Karpas-422 (cell line): ENCODE data around the gene DSCAM. TPM values are rescaled to one million over a fixed set of nuclear protein-coding genes. Genes with fewer than 3 reads are reported as not detected.

Source experiments
- DNase-seq: peaks from one replicate; pipeline ENCODE4 v3.0.0-alpha.2; 2015
- H2AFZ ChIP-seq: fragments of 200-600 bp; sonication (generic); 2 replicates; pipeline ENCODE4 v1.6.1; 2014; ENCODE audit warnings: antibody characterized with exemption, low read length, mixed read lengths
- H3K27ac ChIP-seq: fragments of 200-600 bp; sonication (generic); 2 replicates; pipeline ENCODE4 v1.5.1; 2014; ENCODE audit warnings: mild to moderate bottlenecking, low read length, moderate library complexity
- H3K27me3 ChIP-seq: fragments of 200-600 bp; sonication (generic); 2 replicates; pipeline ENCODE4 v1.6.1; 2014; ENCODE audit warnings: low read length, mixed read lengths
- H3K36me3 ChIP-seq: fragments of 200-600 bp; sonication (generic); 2 replicates; pipeline ENCODE4 v1.6.1; 2014; ENCODE audit warnings: low read length, mixed read lengths; ENCODE audit not compliant: insufficient read depth
- H3K4me1 ChIP-seq: fragments of 200-600 bp; sonication (generic); 2 replicates; pipeline ENCODE4 v1.6.1; 2014; ENCODE audit warnings: mild to moderate bottlenecking, low read length, mixed read lengths
- H3K4me2 ChIP-seq: fragments of 200-600 bp; sonication (generic); 2 replicates; pipeline ENCODE4 v1.6.1; 2014; ENCODE audit warnings: low read length, low read depth, mild to moderate bottlenecking; ENCODE audit not compliant: poor library complexity, severe bottlenecking
- H3K4me3 ChIP-seq: fragments of 200-600 bp; sonication (generic); 2 replicates; pipeline ENCODE4 v1.5.1; 2014; ENCODE audit warnings: mild to moderate bottlenecking, antibody characterized with exemption, low read length, mixed read lengths
- H3K79me2 ChIP-seq: fragments of 200-600 bp; sonication (generic); 2 replicates; pipeline ENCODE4 v1.6.1; 2014; ENCODE audit warnings: mild to moderate bottlenecking, low read length, mixed read lengths
- H3K9ac ChIP-seq: fragments of 200-600 bp; sonication (generic); 2 replicates; pipeline ENCODE4 v1.6.0; 2014; ENCODE audit warnings: low read length
- H3K9me2 ChIP-seq: fragments of 200-600 bp; sonication (generic), shearing (Covaris generic); replicated peaks from 2 replicates; pipeline ENCODE4 v1.6.0; 2014; ENCODE audit warnings: mild to moderate bottlenecking, low read length, moderate library complexity; ENCODE audit not compliant: insufficient read depth
- H3K9me3 ChIP-seq: fragments of 300-700, 200-600 bp; sonication (generic); 2 replicates; pipeline ENCODE4 v1.6.1; 2014; ENCODE audit warnings: low read length, mixed read lengths
- H4K20me1 ChIP-seq: fragments of 200-600 bp; sonication (generic); 2 replicates; pipeline ENCODE4 v1.6.1; 2014; ENCODE audit warnings: mild to moderate bottlenecking, antibody characterized with exemption, low read length, low read depth; ENCODE audit not compliant: insufficient read depth
- total RNA-seq: library from RNA; depleted of rRNA; stranded (reverse); fragments of >200 nt; shearing (Covaris generic); gene quantifications from 2 replicates; pipeline ENCODE4 v1.2.3, GENCODE V29; 2014; ENCODE audit warnings: low replicate concordance

Gene DSCAM
- total RNA-seq, 1 experiment from 2014 or later, result not detected

DNA sequence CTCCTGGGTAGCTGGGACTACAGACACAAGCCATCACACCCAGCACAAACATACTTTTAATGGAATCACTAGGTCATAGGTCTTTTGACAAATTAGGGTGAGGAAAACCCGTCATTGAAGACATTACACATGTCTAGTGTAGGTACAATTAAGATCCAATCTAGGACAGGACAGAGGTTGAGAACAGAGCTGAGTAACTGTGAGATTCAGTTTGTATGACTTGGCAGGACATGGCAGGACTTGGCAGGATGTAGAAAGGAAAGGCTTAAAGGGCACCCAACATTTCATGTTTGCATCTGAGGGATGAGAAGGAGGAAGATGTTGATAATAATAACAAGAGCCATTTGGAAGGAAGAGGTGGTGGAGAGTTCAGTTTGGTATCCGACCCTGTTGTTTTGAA is 496.0 kb downstream of the DSCAM start:
- H3K4me3 ChIP-seq, result no peak overlapping the region
- H3K9me2 ChIP-seq, result no peaks in the 10 kb centered on the region
- DNase-seq, result no peak
- H3K27me3 ChIP-seq, result no peaks in the 10 kb centered on the region
- H4K20me1 ChIP-seq, result no peaks in the 10 kb centered on the region
- H3K36me3 ChIP-seq, result no peaks in the 10 kb centered on the region
- no peak overlapping the region for H3K27ac ChIP-seq
- no peaks in the 10 kb centered on the region for H3K79me2 ChIP-seq
- H3K9ac ChIP-seq, result no peak overlapping the region
- H3K4me2 ChIP-seq, result no peak overlapping the region
- no peak overlapping the region for H2AFZ ChIP-seq
- peaks cover 22% of the 10 kb centered on the region for H3K9me3 ChIP-seq
- H3K4me1 ChIP-seq, result no peaks in the 10 kb centered on the region

- Histone ChIP-seq H2AFZ (no peak overlapping the region), H3K4me2 (no peak overlapping the region), H3K36me3 (no peaks in the 10 kb centered on the region), H3K9ac (no peak overlapping the region), H4K20me1 (no peaks in the 10 kb centered on the region), H3K79me2 (no peaks in the 10 kb centered on the region), H3K9me2 (no peaks in the 10 kb centered on the region), H3K27me3 (no peaks in the 10 kb centered on the region), H3K4me3 (no peak overlapping the region), H3K4me1 (no peaks in the 10 kb centered on the region), H3K27ac (no peak overlapping the region), H3K9me3 (peaks cover 20% of the 10 kb centered on the region)
- no peak for DNase-seq
These were observed 497.4 kb downstream of the DSCAM start for GRCh38 chr21:40349591-40349990.

DNA sequence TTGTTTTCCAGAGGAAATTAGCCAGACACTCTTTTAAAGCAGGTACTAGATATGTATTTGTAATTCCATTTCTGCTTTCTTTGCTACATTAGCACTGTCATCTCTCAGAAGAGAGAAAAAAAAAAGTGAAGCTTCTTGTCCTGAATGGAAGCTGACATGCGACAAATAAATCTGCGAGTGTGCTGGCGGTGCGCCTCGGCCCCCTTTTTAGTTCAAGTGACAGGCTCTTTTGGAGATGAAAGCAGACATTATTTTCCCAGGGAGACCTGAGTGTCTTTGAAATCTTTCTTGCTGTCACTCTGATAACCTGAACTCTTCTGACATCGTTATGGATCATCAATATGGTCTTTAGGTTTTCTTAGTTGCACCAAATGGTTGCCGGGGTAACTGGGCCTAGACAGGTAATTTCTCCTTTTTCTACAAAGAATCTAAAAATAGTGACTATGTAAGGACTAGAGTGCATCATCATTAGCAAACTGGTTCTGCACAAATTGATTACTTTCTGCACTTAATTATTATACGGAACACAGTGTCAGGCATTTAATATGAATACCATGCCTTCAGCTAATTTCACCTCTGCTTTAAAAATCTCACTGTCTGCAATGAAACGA is 501.1 kb downstream of the DSCAM start:
- H3K4me1 ChIP-seq, result no peaks in the 10 kb centered on the region
- peaks cover 16% of the 10 kb centered on the region for H3K9me3 ChIP-seq
- no peaks in the 10 kb centered on the region for H3K27me3 ChIP-seq
- H3K27ac ChIP-seq, result no peak overlapping the region
- H3K9ac ChIP-seq, result no peak overlapping the region
- no peaks in the 10 kb centered on the region for H3K79me2 ChIP-seq
- H3K9me2 ChIP-seq, result no peaks in the 10 kb centered on the region
- no peaks in the 10 kb centered on the region for H3K36me3 ChIP-seq
- H2AFZ ChIP-seq, result no peak overlapping the region
- no peaks in the 10 kb centered on the region for H4K20me1 ChIP-seq
- H3K4me2 ChIP-seq, result no peak overlapping the region
- DNase-seq, result no peak
- H3K4me3 ChIP-seq, result no peak overlapping the region

- Histone ChIP-seq H3K4me3 (no peak overlapping the region), H3K9me2 (no peaks in the 10 kb centered on the region; the same call in 1 of the 2 replicates), H3K4me2 (no peak overlapping the region), H3K27ac (no peak overlapping the region), H3K27me3 (no peaks in the 10 kb centered on the region), H3K36me3 (no peaks in the 10 kb centered on the region), H3K9ac (no peak overlapping the region), H3K79me2 (no peaks in the 10 kb centered on the region), H2AFZ (no peak overlapping the region), H3K9me3 (no peaks in the 10 kb centered on the region; the same call in 1 of the 2 replicates), H3K4me1 (no peaks in the 10 kb centered on the region), H4K20me1 (no peaks in the 10 kb centered on the region)
- no peak for DNase-seq
These were observed 506.6 kb downstream of the DSCAM start for GRCh38 chr21:40340357-40340756.

DNA sequence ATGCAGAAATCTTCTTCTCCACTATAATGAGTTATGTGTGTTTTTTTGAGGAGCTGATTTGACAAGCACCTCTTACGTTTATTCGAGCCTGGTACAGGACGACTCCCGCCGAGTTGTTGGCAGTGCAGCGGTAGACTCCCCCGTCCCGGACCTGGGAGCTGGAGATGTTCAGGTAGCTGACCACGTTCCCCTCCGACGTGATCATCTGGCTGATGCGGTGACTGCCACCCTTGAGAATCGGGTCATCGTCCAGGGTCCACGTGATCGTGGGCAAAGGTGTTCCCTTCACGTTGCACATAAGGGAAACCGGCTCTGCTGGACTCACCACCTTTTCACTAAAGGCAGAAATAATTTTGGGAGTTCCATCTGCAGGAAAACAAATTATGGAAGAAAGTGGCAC is 507.9 kb downstream of the DSCAM start:
- H3K36me3 ChIP-seq, result no peaks in the 10 kb centered on the region
- no peak overlapping the region for H3K27ac ChIP-seq
- H2AFZ ChIP-seq, result no peak overlapping the region
- DNase-seq, result no peak
- no peaks in the 10 kb centered on the region for H3K79me2 ChIP-seq
- H3K4me2 ChIP-seq, result no peak overlapping the region
- no peak overlapping the region for H3K4me3 ChIP-seq
- no peaks in the 10 kb centered on the region for H3K27me3 ChIP-seq
- no peaks in the 10 kb centered on the region; the same call in 1 of the 2 replicates for H3K9me2 ChIP-seq
- H3K9ac ChIP-seq, result no peak overlapping the region
- H4K20me1 ChIP-seq, result no peaks in the 10 kb centered on the region
- no peaks in the 10 kb centered on the region; the same call in 1 of the 2 replicates for H3K9me3 ChIP-seq
- no peaks in the 10 kb centered on the region for H3K4me1 ChIP-seq

DNA sequence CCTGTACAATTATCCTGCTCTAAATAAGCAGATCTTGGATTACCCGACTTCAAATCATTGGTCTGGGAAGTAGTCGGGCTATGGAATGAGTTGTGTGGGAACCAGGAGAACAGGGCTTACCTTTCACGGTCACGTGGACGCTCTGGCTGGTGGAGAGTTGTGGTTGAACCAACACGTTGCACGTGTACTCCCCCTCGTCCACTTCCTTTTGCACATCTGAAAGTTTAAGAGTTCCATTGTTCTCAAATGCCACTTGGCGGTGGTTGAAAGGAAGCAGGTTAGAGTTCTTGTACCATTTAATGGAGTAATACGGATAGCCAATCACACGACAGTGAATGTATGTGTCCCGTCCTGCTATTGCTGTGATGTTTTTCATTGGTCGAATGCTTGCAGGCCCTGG is 509.0 kb downstream of the DSCAM start:
- Histone ChIP-seq H3K4me1 (no peaks in the 10 kb centered on the region), H2AFZ (no peak overlapping the region), H3K9ac (no peak overlapping the region), H3K27me3 (no peaks in the 10 kb centered on the region), H3K9me3 (no peaks in the 10 kb centered on the region; the same call in 1 of the 2 replicates), H3K27ac (no peak overlapping the region), H3K4me2 (no peak overlapping the region), H3K9me2 (no peaks in the 10 kb centered on the region; the same call in 1 of the 2 replicates), H3K4me3 (no peak overlapping the region), H4K20me1 (no peaks in the 10 kb centered on the region), H3K36me3 (no peaks in the 10 kb centered on the region), H3K79me2 (no peaks in the 10 kb centered on the region)
- DNase-seq, result no peak

GRCh38 chr21:40335704-40336103 is 511.3 kb downstream of the DSCAM start:
- Histone ChIP-seq H3K9ac (no peak overlapping the region), H4K20me1 (no peaks in the 10 kb centered on the region), H3K4me3 (no peak overlapping the region), H3K27ac (no peak overlapping the region), H3K9me2 (no peaks in the 10 kb centered on the region; the same call in 1 of the 2 replicates), H3K4me1 (no peaks in the 10 kb centered on the region), H3K9me3 (no peaks in the 10 kb centered on the region), H3K79me2 (no peaks in the 10 kb centered on the region), H2AFZ (no peak overlapping the region), H3K4me2 (no peak overlapping the region), H3K36me3 (no peaks in the 10 kb centered on the region), H3K27me3 (no peaks in the 10 kb centered on the region)
- no peak for DNase-seq

DNA sequence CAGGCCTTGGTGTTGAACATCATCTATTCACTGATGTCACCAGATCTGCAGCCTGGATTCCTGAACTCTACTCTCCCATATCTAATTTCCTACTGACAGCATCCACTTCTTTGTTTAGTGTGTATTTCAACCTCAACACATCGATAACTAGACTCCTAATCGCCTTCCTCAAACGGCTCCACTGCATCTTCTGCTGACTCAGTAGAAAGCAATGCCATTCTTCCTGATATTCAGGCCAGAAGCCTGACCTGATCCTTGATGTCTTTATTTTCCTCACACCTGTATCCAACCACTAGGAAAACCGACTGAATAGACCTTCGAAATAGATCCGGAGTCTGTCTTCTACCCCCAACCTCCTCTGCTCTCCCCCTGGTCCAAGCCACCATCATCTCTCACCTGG is 512.8 kb downstream of the DSCAM start:
- Histone ChIP-seq H4K20me1 (no peaks in the 10 kb centered on the region), H2AFZ (no peak overlapping the region), H3K36me3 (no peaks in the 10 kb centered on the region), H3K4me1 (no peaks in the 10 kb centered on the region), H3K27ac (no peak overlapping the region), H3K4me3 (no peak overlapping the region), H3K4me2 (no peak overlapping the region), H3K9ac (no peak overlapping the region), H3K79me2 (no peaks in the 10 kb centered on the region), H3K9me3 (no peaks in the 10 kb centered on the region), H3K9me2 (no peaks in the 10 kb centered on the region; the same call in 1 of the 2 replicates), H3K27me3 (no peaks in the 10 kb centered on the region)
- DNase-seq, result no peak
